Epithelial cell of esophagus (primary cell): ENCODE measurements around the gene MTCH2.

ENCODE experiments used
- DNase-seq: peaks from one replicate; pipeline ENCODE4 v3.0.0; 2010; ENCODE audit warnings: low read depth
- H3K4me3 ChIP-seq: 2 replicates; pipeline ENCODE4 v1.5.1; 2011; ENCODE audit warnings: mild to moderate bottlenecking, low read length, control low read depth
- TF ChIP-seq, protein P1 (sequence below): IDR thresholded peaks from 2 replicates; pipeline ENCODE4 v1.5.1; 2011; ENCODE audit warnings: low read depth, mild to moderate bottlenecking, low read length, control low read depth, inconsistent platforms; ENCODE audit not compliant: insufficient read depth; ENCODE audit errors: missing control alignments

MTCH2 gene

DNA sequence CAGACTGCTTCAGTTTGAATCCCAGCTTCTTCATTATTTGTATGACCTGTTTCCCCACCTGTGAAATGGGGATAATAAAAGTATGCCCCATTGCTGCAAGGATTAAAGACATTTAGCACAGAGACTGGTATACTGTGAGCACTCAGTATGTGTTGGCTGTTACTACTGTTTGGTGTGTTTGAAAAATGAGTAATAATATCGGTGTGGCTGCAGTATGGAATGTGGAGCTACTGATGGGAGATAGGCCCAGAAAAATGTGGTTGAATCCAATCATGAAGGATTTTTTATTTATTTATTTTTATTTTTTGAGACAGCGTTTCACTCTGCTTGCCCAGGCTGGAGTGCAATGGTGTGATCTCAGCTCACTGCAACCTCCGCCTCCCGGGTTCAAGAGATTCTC lies 39.1 kb downstream of the MTCH2 start:
- no peak for DNase-seq
- TF ChIP-seq, protein P1, sequence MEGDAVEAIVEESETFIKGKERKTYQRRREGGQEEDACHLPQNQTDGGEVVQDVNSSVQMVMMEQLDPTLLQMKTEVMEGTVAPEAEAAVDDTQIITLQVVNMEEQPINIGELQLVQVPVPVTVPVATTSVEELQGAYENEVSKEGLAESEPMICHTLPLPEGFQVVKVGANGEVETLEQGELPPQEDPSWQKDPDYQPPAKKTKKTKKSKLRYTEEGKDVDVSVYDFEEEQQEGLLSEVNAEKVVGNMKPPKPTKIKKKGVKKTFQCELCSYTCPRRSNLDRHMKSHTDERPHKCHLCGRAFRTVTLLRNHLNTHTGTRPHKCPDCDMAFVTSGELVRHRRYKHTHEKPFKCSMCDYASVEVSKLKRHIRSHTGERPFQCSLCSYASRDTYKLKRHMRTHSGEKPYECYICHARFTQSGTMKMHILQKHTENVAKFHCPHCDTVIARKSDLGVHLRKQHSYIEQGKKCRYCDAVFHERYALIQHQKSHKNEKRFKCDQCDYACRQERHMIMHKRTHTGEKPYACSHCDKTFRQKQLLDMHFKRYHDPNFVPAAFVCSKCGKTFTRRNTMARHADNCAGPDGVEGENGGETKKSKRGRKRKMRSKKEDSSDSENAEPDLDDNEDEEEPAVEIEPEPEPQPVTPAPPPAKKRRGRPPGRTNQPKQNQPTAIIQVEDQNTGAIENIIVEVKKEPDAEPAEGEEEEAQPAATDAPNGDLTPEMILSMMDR, result no peak
- H3K4me3 ChIP-seq, result no peak overlapping the region

DNA sequence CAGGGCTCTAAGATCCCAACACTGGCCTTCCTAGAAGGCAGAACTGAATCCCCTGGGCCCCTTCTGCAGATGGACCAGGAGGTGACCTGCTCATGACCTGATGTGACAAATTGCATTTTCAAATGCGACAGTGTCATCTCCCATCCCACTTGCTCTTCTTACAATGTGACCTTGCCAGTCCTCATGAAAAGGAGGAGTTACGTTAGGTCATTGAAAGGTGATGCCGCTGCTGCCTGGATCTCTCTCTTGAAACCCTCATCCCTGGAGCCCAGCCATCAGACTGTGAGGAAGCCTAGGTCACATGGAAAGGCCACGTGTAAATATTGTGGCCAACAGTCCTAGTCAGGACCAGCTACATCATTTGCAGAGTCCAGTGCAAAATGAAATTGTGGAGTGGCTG lies 42.5 kb downstream of the MTCH2 start:
- H3K4me3 ChIP-seq, result no peak overlapping the region
- TF ChIP-seq, protein P1, result no peak
- DNase-seq, result no peak

DNA sequence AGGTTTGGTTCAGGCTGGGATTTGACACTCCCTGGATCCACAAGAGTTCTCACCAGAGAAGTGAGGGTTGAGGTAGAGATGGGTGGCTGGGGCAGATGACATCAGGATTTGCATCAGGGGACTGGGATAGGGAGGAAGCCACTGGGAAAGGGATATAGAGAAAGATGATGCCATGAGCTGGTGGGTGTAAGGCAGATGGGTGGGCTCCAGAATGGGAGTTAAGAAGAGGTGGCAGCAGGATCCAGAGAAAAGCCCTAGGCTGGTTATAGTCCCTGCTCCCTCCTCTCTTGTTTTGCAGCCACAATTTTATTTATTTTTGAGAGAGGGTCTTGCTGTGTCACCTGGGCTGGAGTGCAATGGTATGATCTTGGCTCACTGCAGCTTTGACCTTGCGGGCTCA lies 46.4 kb downstream of the MTCH2 start:
- TF ChIP-seq, protein P1, result no peak
- H3K4me3 ChIP-seq, result no peak overlapping the region
- DNase-seq, result no peak

DNA sequence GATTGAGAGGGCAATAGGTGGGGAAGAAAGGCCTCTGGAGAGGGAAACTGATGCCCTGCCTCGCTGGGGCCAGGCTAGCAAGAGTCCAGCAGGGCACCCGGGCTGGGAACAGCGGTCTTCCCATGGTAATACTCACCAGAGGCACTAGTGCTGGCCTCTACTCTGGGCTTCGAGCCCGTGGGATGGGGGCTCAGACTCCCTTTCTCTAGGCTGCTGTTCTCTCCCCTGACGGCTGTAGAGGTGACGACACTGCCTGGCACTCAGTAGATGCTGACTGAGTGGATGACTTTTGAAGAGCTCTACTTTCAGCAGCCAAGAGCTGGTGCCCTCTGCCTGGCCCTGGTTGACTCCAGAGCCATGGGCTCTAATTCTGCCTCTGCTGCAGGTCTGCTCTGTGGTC lies 47.3 kb downstream of the MTCH2 start:
- no peak for DNase-seq
- TF ChIP-seq, protein P1, result no peak
- H3K4me3 ChIP-seq, result no peak overlapping the region

DNA sequence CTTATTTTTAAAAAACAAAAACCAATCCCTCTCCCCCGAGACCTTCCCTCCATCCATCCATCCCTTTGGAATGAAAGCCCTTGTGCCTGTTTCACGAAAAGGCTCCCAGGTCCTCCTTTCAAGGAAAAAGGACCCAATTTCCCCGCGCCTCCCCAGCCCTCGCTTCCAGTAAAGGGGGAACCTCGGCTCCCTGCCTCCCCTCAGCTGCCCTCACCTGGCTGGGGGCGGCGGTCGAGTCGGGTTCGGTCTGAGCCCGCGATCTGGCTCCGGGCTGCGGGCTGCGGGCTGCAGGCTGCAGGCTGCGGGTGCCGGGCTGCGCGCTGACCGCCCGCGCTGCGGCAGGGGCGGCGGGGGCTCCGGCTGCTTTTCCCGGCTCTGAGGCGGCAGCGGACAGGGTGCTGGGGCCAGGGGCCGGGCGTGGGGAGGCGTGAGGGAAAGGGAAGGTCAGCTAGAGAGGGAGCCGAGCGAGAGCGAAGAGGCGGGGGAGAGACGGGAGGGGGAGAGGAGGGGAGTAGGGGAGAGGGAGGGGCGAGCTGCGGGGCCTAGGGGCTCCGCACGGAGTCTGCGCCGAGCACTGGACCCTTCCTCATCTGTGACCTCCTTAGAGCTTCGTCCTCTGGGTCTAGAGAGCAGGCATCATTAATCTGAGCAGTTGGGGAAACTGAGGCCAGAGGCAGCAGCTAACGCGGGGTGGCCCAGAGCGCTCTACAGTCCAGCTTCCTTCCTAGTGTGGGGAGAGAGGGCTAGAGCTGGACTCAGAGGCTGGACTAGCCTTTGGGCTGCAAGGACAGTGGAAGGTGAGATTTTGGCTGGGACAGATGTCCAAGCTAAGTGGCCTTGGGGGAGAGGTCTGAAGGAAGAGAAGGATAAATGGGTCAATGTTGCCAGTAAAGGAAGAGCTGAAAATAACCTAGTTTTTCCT lies 48.2 kb downstream of the MTCH2 start, which contains the start of gene C1QTNF4:
Gene C1QTNF4 (minus strand): TSS at position 478 of the 922 bp plus-strand sequence. CDS start 3,601 bp downstream, outside the sequence.
- DNase-seq, result no peak
- no peak within 1 kb of the TSS for H3K4me3 ChIP-seq
- TF ChIP-seq, protein P1, result no peak

DNA sequence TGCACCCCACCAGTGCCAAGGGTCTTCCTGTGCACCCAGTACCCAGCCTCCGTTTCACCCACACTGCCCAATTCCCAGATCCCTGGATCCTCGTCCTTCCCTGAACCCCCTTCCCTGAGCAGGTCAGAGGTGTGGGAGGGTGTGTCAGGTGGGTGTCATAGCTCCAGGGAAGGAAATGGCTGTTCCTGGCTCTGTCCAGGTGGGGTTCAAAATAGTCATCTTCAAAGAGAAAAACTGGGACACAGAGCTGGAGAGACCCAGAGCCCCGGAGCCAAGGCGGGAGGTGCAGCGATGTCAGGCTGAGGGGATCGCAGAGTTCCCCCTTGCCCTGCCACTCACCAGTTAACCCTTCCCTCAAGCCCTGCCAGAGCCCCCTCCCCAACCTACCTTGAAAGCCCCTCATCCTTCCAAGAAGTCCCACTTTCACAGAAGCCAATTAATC lies 48.8 kb downstream of the MTCH2 start:
- H3K4me3 ChIP-seq, result no peak overlapping the region
- DNase-seq, result no peak
- TF ChIP-seq, protein P1, result no peak

DNA sequence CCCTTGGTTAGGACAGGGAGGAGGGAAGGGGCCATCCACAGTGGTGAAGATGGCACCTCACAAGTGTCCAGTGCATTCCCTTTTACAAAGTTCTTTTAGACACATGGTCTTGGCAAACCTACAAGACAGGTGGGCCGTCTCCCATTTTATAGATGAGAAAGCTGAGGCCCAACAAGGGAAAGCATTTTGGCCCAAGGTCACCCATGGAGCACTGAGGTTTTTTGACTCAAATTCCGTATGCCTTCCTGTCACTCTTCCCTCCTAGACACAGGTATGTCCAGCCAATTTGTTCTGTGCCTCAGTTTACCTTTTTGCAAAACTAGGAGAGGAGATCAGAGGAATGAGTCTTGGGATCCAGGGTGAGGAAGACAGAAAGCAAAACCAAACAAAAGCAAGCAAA lies 49.4 kb downstream of the MTCH2 start:
- H3K4me3 ChIP-seq, result no peak overlapping the region
- no peak for DNase-seq
- TF ChIP-seq, protein P1, result no peak
